Measurements from ENCODE around the gene MYPN. TPM values are rescaled to one million over a fixed set of nuclear protein-coding genes. Genes with fewer than 3 reads are reported as not detected.

MYPN gene
- total RNA-seq, 2 donors from 2014 or later, result not detected

GRCh38 chr10:68112837-68113236 lies 3.5 kb downstream of the MYPN start:
- TF ChIP-seq CTCF (conservative IDR thresholded peaks at IDR 0.05), result no peak
- H3K4me1 Mint-ChIP-seq, result no peaks in the 10 kb centered on the region
- H3K36me3 Mint-ChIP-seq (ENCODE audit: low read depth), result no peaks in the 10 kb centered on the region
- peaks cover 3% of the 10 kb centered on the region for H3K4me1 ChIP-seq (ENCODE audit: control insufficient read depth, insufficient read depth, low read length)
- DNase-seq, result no peak
- H3K36me3 ChIP-seq (ENCODE audit: control insufficient read depth, insufficient read depth, low read length), result no peaks in the 10 kb centered on the region
- 87% methylated on average over 1 of the region's 1 CpG; no CpG with 5 or more reads in 1 of the 2 experiments for WGBS, 2 experiments (ENCODE audit: insufficient coverage in 1 of 2, insufficient read length in 1 of 2)
- no peak overlapping the region for H3K4me3 Mint-ChIP-seq
- H3K27me3 ChIP-seq (ENCODE audit: control insufficient read depth, insufficient read depth, low read length, poor library complexity, severe bottlenecking), result no peaks in the 10 kb centered on the region
- no peaks in the 10 kb centered on the region for H3K9me3 Mint-ChIP-seq
- H3K27me3 Mint-ChIP-seq (ENCODE audit: insufficient read depth), result no peaks in the 10 kb centered on the region
- no peak overlapping the region for H3K27ac ChIP-seq (ENCODE audit: low read depth, low read length)
- H3K9ac ChIP-seq (ENCODE audit: extremely low read depth, low read length, poor library complexity, severe bottlenecking), result no peak overlapping the region
- H3K9me3 ChIP-seq (ENCODE audit: control insufficient read depth, low read length), result no peaks in the 10 kb centered on the region
- no peak overlapping the region for H3K4me3 ChIP-seq (ENCODE audit: low read length)
- no peak overlapping the region for H3K27ac Mint-ChIP-seq

GRCh38 chr10:68118657-68119056 lies 9.4 kb downstream of the MYPN start:
- no peaks in the 10 kb centered on the region for H3K36me3 Mint-ChIP-seq (ENCODE audit: low read depth)
- no peak for TF ChIP-seq CTCF (conservative IDR thresholded peaks at IDR 0.05)
- no peaks in the 10 kb centered on the region for H3K9me3 Mint-ChIP-seq
- DNase-seq, result no peak
- H3K9me3 ChIP-seq (ENCODE audit: control insufficient read depth, low read length), result no peaks in the 10 kb centered on the region
- no peaks in the 10 kb centered on the region for H3K4me1 ChIP-seq (ENCODE audit: control insufficient read depth, insufficient read depth, low read length)
- H3K4me1 Mint-ChIP-seq, result peaks cover 8% of the 10 kb centered on the region
- no peak overlapping the region for H3K4me3 ChIP-seq (ENCODE audit: low read length)
- H3K27me3 Mint-ChIP-seq (ENCODE audit: insufficient read depth), result no peaks in the 10 kb centered on the region
- no peak overlapping the region for H3K27ac ChIP-seq (ENCODE audit: low read depth, low read length)
- no peaks in the 10 kb centered on the region for H3K36me3 ChIP-seq (ENCODE audit: control insufficient read depth, insufficient read depth, low read length)
- H3K27me3 ChIP-seq (ENCODE audit: control insufficient read depth, insufficient read depth, low read length, poor library complexity, severe bottlenecking), result no peaks in the 10 kb centered on the region
- H3K9ac ChIP-seq (ENCODE audit: extremely low read depth, low read length, poor library complexity, severe bottlenecking), result no peak overlapping the region
- no peak overlapping the region for H3K27ac Mint-ChIP-seq
- H3K4me3 Mint-ChIP-seq, result no peak overlapping the region
- WGBS, 2 experiments (ENCODE audit: insufficient coverage in 1 of 2, insufficient read length in 1 of 2), result 87 to 100% methylated on average over 2 of the region's 3 CpGs

GRCh38 chr10:68121020-68121743 lies 11.9 kb downstream of the MYPN start:
- Histone ChIP-seq H3K9ac (ENCODE audit: extremely low read depth, low read length, poor library complexity, severe bottlenecking) (no peak overlapping the region), H3K27ac (ENCODE audit: low read depth, low read length) (no peak overlapping the region), H3K4me1 (ENCODE audit: control insufficient read depth, insufficient read depth, low read length) (no peaks in the 10 kb centered on the region), H3K9me3 (ENCODE audit: control insufficient read depth, low read length) (no peaks in the 10 kb centered on the region), H3K36me3 (ENCODE audit: control insufficient read depth, insufficient read depth, low read length) (no peaks in the 10 kb centered on the region), H3K4me3 (ENCODE audit: low read length) (no peak overlapping the region), H3K27me3 (ENCODE audit: control insufficient read depth, insufficient read depth, low read length, poor library complexity, severe bottlenecking) (no peaks in the 10 kb centered on the region)
- Mint-ChIP-seq H3K9me3 (no peaks in the 10 kb centered on the region), H3K27ac (no peak overlapping the region), H3K27me3 (ENCODE audit: insufficient read depth) (no peaks in the 10 kb centered on the region), H3K4me1 (peaks cover 8% of the 10 kb centered on the region), H3K36me3 (ENCODE audit: low read depth) (no peaks in the 10 kb centered on the region), H3K4me3 (no peak overlapping the region)
- 93 to 99% methylated on average over 12 to 15 of the region's 15 CpGs for WGBS, 2 experiments (ENCODE audit: insufficient coverage in 1 of 2, insufficient read length in 1 of 2)
- no peak for DNase-seq
- TF ChIP-seq CTCF (conservative IDR thresholded peaks at IDR 0.05), result no peak
